Measurements from ENCODE around the gene SCN3B.

Gene SCN3B

GRCh38 chr11:123654566-123655081, at the start of gene SCN3B:
SCN3B (minus strand) TSS chr11:123654624; CDS start chr11:123653801, 823 bp downstream.
- Mint-ChIP-seq H3K9me3 (peaks cover 20% of the 10 kb centered on the region), H3K36me3 (peaks cover 7% of the 10 kb centered on the region), H3K4me1 (peaks cover 24% of the 10 kb centered on the region), H3K27ac (no peak within 1 kb of the TSS), H3K4me3 (peak within 1 kb of the TSS; percentile 81), H3K27me3 (peaks cover 34% of the 10 kb centered on the region)

GRCh38 chr11:123702696-123703095, 48.3 kb upstream of the SCN3B start:
- Mint-ChIP-seq H3K36me3 (no peaks in the 10 kb centered on the region), H3K9me3 (no peaks in the 10 kb centered on the region), H3K27me3 (peaks cover 4% of the 10 kb centered on the region), H3K4me1 (peaks cover 3% of the 10 kb centered on the region), H3K27ac (no peak overlapping the region), H3K4me3 (no peak overlapping the region)

GRCh38 chr11:123702139-123702538, 47.7 kb upstream of the SCN3B start:
- no peak overlapping the region for H3K4me3 Mint-ChIP-seq
- H3K27me3 Mint-ChIP-seq: peaks cover 2% of the 10 kb centered on the region
- H3K4me1 Mint-ChIP-seq: no peaks in the 10 kb centered on the region
- no peaks in the 10 kb centered on the region for H3K36me3 Mint-ChIP-seq
- no peak overlapping the region for H3K27ac Mint-ChIP-seq
- no peaks in the 10 kb centered on the region for H3K9me3 Mint-ChIP-seq

DNA sequence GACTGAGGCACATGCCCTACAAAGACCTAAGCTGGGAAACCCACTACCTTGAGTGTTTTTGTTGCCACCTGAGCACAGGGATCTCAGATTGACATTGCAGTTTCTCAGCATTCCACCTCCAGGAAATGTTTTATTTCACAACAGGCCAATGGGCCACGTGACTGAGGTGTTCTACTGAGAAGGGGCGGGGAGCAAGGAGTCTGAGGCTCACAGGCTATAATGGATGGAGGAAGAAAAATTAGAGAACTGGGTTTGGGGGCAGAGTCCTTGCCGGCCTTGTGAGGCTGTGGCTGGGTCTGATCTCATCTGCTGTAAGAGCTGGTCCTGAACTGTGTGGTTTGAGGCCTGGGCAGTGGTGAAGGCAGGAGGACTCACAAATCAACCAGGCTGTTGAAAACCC, 46.3 kb upstream of the SCN3B start:
- Mint-ChIP-seq H3K27me3 (peaks cover 5% of the 10 kb centered on the region), H3K4me3 (no peak overlapping the region), H3K27ac (no peak overlapping the region), H3K9me3 (no peaks in the 10 kb centered on the region), H3K4me1 (no peaks in the 10 kb centered on the region), H3K36me3 (no peaks in the 10 kb centered on the region)

DNA sequence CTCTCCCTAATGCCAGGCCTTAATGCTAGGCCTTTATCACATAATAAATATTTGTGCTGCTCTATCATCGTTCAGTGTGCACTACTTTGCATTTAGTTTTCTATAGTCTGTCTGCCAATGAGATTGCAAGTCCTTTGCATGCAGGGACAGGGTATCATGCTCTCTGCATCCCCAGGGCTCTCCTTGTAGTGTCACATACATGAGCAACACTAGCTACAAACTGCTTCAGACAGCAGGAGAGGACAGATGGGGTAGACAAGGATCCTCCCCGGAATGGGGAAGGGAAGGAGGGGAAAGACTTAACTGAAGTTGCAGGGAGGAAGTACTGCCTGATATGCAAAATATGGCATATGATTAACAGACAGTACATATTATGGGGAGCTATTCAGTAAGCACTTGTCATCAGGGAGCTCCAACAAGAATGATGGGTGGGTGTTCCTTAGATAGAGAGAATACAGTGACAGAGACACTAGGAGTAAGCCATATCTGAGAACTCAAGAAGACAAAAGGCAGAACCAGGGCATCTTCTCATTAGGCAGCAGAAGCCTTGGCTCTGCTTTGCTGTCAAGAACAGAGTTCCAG, 44.2 kb upstream of the SCN3B start:
- H3K4me1 Mint-ChIP-seq: no peaks in the 10 kb centered on the region
- H3K9me3 Mint-ChIP-seq: no peaks in the 10 kb centered on the region
- H3K27ac Mint-ChIP-seq: no peak overlapping the region
- no peaks in the 10 kb centered on the region for H3K36me3 Mint-ChIP-seq
- H3K4me3 Mint-ChIP-seq: no peak overlapping the region
- peaks cover 8% of the 10 kb centered on the region for H3K27me3 Mint-ChIP-seq

DNA sequence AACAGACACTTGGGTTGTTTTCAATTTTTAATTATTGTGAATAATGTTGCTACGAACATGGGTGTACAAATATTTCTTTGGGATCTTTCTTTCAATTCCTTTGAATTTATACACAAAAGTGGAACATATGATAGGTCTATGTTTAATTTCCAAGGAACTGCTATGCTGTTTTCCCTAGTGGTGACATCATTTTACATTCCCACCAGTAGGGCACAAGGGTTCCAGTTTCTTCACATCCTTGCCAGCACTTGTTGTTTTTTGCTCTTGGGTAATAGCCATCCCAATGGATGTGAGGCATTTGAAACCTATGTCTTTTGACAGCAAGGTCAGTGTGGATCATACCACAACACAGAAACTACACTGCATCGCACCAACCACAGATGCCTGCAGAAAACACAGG, 41.8 kb upstream of the SCN3B start:
- Mint-ChIP-seq H3K4me3 (no peak overlapping the region), H3K27ac (no peak overlapping the region), H3K4me1 (no peaks in the 10 kb centered on the region), H3K9me3 (no peaks in the 10 kb centered on the region), H3K27me3 (peaks cover 13% of the 10 kb centered on the region), H3K36me3 (no peaks in the 10 kb centered on the region)

- Mint-ChIP-seq H3K4me3 (no peak overlapping the region), H3K4me1 (no peaks in the 10 kb centered on the region), H3K9me3 (no peaks in the 10 kb centered on the region), H3K36me3 (no peaks in the 10 kb centered on the region), H3K27ac (no peak overlapping the region), H3K27me3 (peaks cover 17% of the 10 kb centered on the region)
Observed at GRCh38 chr11:123695231-123695630, 40.8 kb upstream of the SCN3B start.

- no peaks in the 10 kb centered on the region for H3K36me3 Mint-ChIP-seq
- no peak overlapping the region for H3K27ac Mint-ChIP-seq
- no peaks in the 10 kb centered on the region for H3K9me3 Mint-ChIP-seq
- H3K4me3 Mint-ChIP-seq: no peak overlapping the region
- no peaks in the 10 kb centered on the region for H3K4me1 Mint-ChIP-seq
- peaks cover 17% of the 10 kb centered on the region for H3K27me3 Mint-ChIP-seq
Observed at GRCh38 chr11:123694551-123694950, 40.1 kb upstream of the SCN3B start.

DNA sequence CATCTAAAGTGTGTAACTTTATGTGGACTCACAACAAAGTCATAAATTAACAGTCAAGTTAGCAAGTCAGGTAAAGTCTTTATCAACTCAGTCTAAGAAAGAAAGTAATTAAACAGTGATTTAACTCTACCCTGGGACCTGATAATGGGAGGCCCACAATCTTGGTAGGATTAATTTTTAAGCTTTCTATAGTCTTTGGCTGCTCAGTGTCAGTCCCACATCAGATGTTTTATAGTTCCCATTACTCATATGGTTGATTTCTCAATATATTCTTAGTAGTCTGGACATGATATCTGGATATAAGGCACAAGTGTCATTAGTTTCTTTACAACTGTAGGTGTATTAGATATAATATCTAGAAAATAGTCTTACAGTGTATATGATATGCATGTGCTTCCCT, 38.5 kb upstream of the SCN3B start:
- H3K27ac Mint-ChIP-seq: no peak overlapping the region
- no peak overlapping the region for H3K4me3 Mint-ChIP-seq
- no peaks in the 10 kb centered on the region for H3K9me3 Mint-ChIP-seq
- H3K27me3 Mint-ChIP-seq: peaks cover 17% of the 10 kb centered on the region
- H3K36me3 Mint-ChIP-seq: no peaks in the 10 kb centered on the region
- no peaks in the 10 kb centered on the region for H3K4me1 Mint-ChIP-seq

DNA sequence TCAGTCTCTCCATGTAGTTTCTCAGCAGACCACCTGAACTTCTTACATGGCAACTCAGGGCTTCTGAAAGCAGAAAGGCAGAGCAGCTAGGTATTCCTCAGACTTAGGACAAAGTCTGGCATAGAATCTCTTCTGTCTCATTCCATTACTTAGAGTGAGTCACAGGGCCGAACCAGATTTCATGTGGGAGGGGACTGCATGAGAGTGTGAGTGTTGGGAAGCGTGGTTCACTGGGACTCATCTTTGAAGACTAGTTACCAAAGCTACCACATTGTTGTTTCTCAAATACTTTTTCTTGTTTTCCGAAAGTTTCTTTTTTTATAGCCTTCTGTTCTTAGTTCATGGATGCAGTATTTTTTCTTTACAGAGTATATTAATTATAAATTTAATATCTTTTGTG, 36.1 kb upstream of the SCN3B start:
- Mint-ChIP-seq H3K27me3 (peaks cover 12% of the 10 kb centered on the region), H3K4me3 (no peak overlapping the region), H3K36me3 (no peaks in the 10 kb centered on the region), H3K27ac (no peak overlapping the region), H3K9me3 (no peaks in the 10 kb centered on the region), H3K4me1 (no peaks in the 10 kb centered on the region)

DNA sequence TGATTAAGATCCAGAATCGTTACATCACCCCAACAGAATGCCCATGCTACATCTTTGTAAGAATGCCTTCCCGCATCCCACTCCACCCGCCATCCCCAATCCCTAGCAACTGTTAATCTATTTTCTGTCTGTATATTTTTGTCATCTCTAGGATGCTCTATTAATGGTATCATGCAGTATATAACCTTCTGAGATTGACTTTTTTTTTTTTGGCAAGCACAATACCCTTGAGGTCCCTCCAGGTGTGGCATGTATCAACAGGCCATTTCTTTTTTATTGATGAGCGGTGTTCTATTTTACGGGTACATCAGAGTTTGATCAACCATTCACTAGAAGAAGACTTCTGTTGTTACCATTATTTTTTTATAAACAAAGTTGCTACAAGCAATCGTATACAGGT, 30.2 kb upstream of the SCN3B start:
- no peak overlapping the region for H3K27ac Mint-ChIP-seq
- no peaks in the 10 kb centered on the region for H3K9me3 Mint-ChIP-seq
- no peaks in the 10 kb centered on the region for H3K27me3 Mint-ChIP-seq
- H3K4me3 Mint-ChIP-seq: no peak overlapping the region
- no peaks in the 10 kb centered on the region for H3K36me3 Mint-ChIP-seq
- H3K4me1 Mint-ChIP-seq: peaks cover 27% of the 10 kb centered on the region

GRCh38 chr11:123683428-123684170, 29.2 kb upstream of the SCN3B start:
- Mint-ChIP-seq H3K27me3 (no peaks in the 10 kb centered on the region), H3K4me1 (peaks cover 27% of the 10 kb centered on the region), H3K4me3 (no peak overlapping the region), H3K27ac (no peak overlapping the region), H3K9me3 (no peaks in the 10 kb centered on the region), H3K36me3 (no peaks in the 10 kb centered on the region)

- peaks cover 27% of the 10 kb centered on the region for H3K4me1 Mint-ChIP-seq
- no peaks in the 10 kb centered on the region for H3K9me3 Mint-ChIP-seq
- no peak overlapping the region for H3K4me3 Mint-ChIP-seq
- no peak overlapping the region for H3K27ac Mint-ChIP-seq
- no peaks in the 10 kb centered on the region for H3K27me3 Mint-ChIP-seq
- no peaks in the 10 kb centered on the region for H3K36me3 Mint-ChIP-seq
Observed at GRCh38 chr11:123682696-123683410, 28.4 kb upstream of the SCN3B start.

DNA sequence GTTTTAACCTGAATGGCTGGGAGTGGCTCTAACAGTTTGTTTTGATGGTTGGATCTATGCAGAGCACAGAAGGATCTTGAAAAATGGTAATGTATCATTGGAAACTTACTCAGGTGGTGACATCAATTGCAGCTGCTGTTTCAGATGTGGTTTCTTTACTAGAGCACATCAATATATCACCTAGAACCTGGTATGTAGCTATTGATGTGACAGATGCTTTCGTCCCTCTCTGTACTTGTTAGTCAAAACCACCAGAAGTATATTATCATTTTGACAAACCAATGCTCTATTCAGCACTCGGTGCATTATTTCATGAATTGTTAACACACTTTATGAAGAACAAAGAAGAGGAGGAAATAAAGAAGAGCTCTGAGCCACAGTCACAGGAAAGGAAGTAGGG, 26.6 kb upstream of the SCN3B start:
- H3K4me3 Mint-ChIP-seq: peak overlapping the region; percentile 30
- peak overlapping the region; percentile 91 for H3K27ac Mint-ChIP-seq
- H3K36me3 Mint-ChIP-seq: no peaks in the 10 kb centered on the region
- no peaks in the 10 kb centered on the region for H3K27me3 Mint-ChIP-seq
- peaks cover 27% of the 10 kb centered on the region for H3K4me1 Mint-ChIP-seq
- no peaks in the 10 kb centered on the region for H3K9me3 Mint-ChIP-seq

GRCh38 chr11:123678246-123678645, 23.8 kb upstream of the SCN3B start:
- no peak overlapping the region for H3K27ac Mint-ChIP-seq
- H3K27me3 Mint-ChIP-seq: peaks cover 2% of the 10 kb centered on the region
- H3K9me3 Mint-ChIP-seq: no peaks in the 10 kb centered on the region
- no peak overlapping the region for H3K4me3 Mint-ChIP-seq
- peaks cover 22% of the 10 kb centered on the region for H3K4me1 Mint-ChIP-seq
- no peaks in the 10 kb centered on the region for H3K36me3 Mint-ChIP-seq

DNA sequence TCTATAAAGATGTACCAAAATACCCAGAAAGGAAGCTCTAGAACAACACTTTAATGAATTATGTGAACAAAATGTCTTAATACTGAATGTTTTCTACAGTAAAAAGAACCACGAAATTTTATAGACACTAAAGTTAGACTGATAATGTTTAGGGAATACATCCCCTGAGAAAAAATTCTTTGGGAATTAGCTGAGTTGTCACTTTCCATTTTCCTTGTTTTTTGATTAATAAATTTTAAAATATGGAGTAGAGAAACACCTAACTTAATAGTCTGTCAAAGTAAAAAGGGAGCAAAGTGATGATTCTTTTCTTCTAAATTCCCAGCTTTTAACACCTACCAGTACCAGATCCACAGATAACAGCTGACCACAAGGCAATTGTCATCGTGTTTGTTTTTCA, 23.1 kb upstream of the SCN3B start:
- peaks cover 21% of the 10 kb centered on the region for H3K4me1 Mint-ChIP-seq
- no peak overlapping the region for H3K4me3 Mint-ChIP-seq
- H3K9me3 Mint-ChIP-seq: no peaks in the 10 kb centered on the region
- H3K27me3 Mint-ChIP-seq: peaks cover 2% of the 10 kb centered on the region
- no peaks in the 10 kb centered on the region for H3K36me3 Mint-ChIP-seq
- H3K27ac Mint-ChIP-seq: no peak overlapping the region

Data from activated naive CD4-positive, alpha-beta T cell treated with anti-CD3 and anti-CD28 coated beads, Interleukin-2, amount 50 U/mL, for 24 hours (primary cell).